Common myeloid progenitor, CD34-positive (primary cell): ENCODE measurements around the gene PIWIL1.

Source experiments
- CTCF ChIA-PET: fragments of 350-600 bp; sonication (Branson Sonifier 250); formaldehyde crosslinking; loops from one replicate; lab custom pipeline; 2021; ENCODE audit warnings: antibody characterized with exemption; lab: Charles Lee
- POLR2A ChIA-PET: fragments of 350-600 bp; sonication (Branson Sonifier 250); formaldehyde crosslinking; loops from one replicate; lab custom pipeline; 2021; ENCODE audit warnings: antibody characterized with exemption; lab: Charles Lee
- DNase-seq, 3 donors: peaks; one replicate each; pipeline versions ENCODE4 v3.0.0 to v3.0.0-alpha.2; 2013
- H3K27ac ChIP-seq, 2 experiments: 1 replicate in 1 of 2; 2 replicates in 1 of 2; pipeline ENCODE4 v1.7.0; 2013; ENCODE audit warnings: inconsistent platforms in 2 of 2, low read length in 2 of 2, mild to moderate bottlenecking in 2 of 2, low read depth in 1 of 2, moderate library complexity in 1 of 2; ENCODE audit not compliant: severe bottlenecking in 2 of 2, insufficient read depth in 1 of 2, poor library complexity in 1 of 2
- H3K27me3 ChIP-seq, 5 experiments: replicated peaks in 2 of 5; 1 replicate in 3 of 5; 2 replicates in 2 of 5; pipeline versions ENCODE4 v1.6.1 to v1.7.0; 2013; ENCODE audit warnings: low read length in 4 of 5, mild to moderate bottlenecking in 2 of 5, moderate library complexity in 2 of 5, inconsistent platforms in 1 of 5; ENCODE audit not compliant: insufficient read depth in 5 of 5, control insufficient read depth in 4 of 5
- H3K36me3 ChIP-seq, 4 experiments: 1 replicate in 2 of 4; 2 replicates in 2 of 4; pipeline versions ENCODE4 v1.6.1 to v1.7.0; 2013; ENCODE audit warnings: low read length in 3 of 4, control low read depth in 1 of 4, mild to moderate bottlenecking in 1 of 4; ENCODE audit not compliant: control insufficient read depth in 4 of 4, insufficient read depth in 4 of 4
- H3K4me1 ChIP-seq, 4 experiments: 1 replicate in 3 of 4; 2 replicates in 1 of 4; pipeline versions ENCODE4 v1.6.1 to v1.7.1; 2013; ENCODE audit warnings: low read length in 3 of 4, mild to moderate bottlenecking in 3 of 4, control low read depth in 1 of 4, inconsistent platforms in 1 of 4, moderate library complexity in 1 of 4; ENCODE audit not compliant: control insufficient read depth in 4 of 4, insufficient read depth in 4 of 4; ENCODE audit errors: control extremely low read depth in 1 of 4
- H3K4me3 ChIP-seq, 7 experiments: 1 replicate in 4 of 7; 2 replicates in 3 of 7; pipeline versions ENCODE4 v1.5.1 to v1.7.0; 2013; ENCODE audit warnings: mild to moderate bottlenecking in 7 of 7, low read length in 6 of 7, moderate library complexity in 6 of 7, inconsistent platforms in 2 of 7, low read depth in 2 of 7, control low read depth in 1 of 7; ENCODE audit not compliant: insufficient read depth in 4 of 7, control insufficient read depth in 1 of 7; ENCODE audit errors: extremely low read depth in 1 of 7
- H3K9me3 ChIP-seq, 5 experiments: 1 replicate in 4 of 5; 2 replicates in 1 of 5; pipeline versions ENCODE4 v1.6.1 to v1.7.1; 2013; ENCODE audit warnings: low read length in 4 of 5, mild to moderate bottlenecking in 2 of 5, inconsistent platforms in 1 of 5, low read depth in 1 of 5, moderate library complexity in 1 of 5; ENCODE audit not compliant: control insufficient read depth in 4 of 5, insufficient read depth in 2 of 5; ENCODE audit errors: control extremely low read depth in 1 of 5
- WGBS: methylation state at CpG from one replicate; pipeline ENCODE4 v1.1.5; 2013; ENCODE audit not compliant: insufficient coverage; 5-methylcytosine and 5-hydroxymethylcytosine counted together

PIWIL1 gene

GRCh38 chr12:130300090-130300489 lies 37.6 kb upstream of the PIWIL1 start:
- H3K9me3 ChIP-seq: peaks cover 0 to 2% (median 0%) of the 10 kb centered on the region in 5 experiments
- no peak overlapping the region for H3K4me3 ChIP-seq
- no peaks in the 10 kb centered on the region for H3K36me3 ChIP-seq
- ChIA-PET POLR2A (no interaction called here), CTCF (no interaction called here)
- no peaks in the 10 kb centered on the region for H3K4me1 ChIP-seq
- H3K27ac ChIP-seq: no peak overlapping the region
- 92% methylated on average over 4 of the region's 4 CpGs for WGBS
- DNase-seq: no peak
- H3K27me3 ChIP-seq: peaks cover 0 to 2% (median 1%) of the 10 kb centered on the region in 5 experiments

DNA sequence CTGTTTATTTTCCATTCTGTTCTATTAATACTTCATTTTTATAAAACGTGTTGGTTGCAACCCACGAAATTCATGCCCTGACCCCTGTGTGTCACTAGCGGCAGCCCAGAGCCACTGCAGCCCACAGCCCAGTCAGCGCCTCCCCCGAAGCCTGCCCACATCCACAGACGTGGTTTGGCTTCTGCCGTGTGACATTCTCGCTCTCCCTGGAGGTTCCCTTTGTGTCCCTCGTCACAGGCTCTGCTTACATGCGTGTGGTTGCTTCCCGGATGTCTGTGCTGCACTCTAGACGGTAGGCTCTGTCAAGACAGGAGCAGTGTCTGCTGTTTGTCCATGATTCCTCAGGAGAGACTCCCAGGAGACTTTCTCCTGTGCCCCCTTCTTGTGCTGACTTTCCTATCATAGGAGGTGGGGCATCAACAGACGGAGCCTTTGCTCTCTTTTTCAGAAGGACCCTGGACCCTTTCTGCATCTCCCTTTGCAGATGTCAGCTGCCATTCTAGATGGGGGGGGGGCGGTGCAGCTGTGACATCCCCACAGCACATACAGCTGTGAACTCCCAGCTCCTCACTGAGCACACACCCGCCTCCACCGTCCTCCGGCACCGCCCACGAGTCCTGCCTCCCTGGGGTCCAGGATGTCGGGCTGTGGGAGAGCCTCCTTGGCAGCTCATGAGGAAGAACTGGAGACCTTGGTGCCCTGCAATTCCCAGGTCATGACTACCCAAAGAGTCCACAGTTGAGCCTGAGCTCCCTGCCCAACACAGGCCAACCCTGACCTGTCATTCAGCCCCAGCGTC lies 36.8 kb upstream of the PIWIL1 start:
- WGBS: 82% methylated on average over 19 of the region's 21 CpGs
- no peaks in the 10 kb centered on the region for H3K36me3 ChIP-seq
- no peaks in the 10 kb centered on the region for H3K4me1 ChIP-seq
- peaks cover 0 to 8% (median 3%) of the 10 kb centered on the region in 5 experiments for H3K27me3 ChIP-seq
- peaks cover 0 to 2% (median 0%) of the 10 kb centered on the region in 5 experiments for H3K9me3 ChIP-seq
- H3K4me3 ChIP-seq: no peak overlapping the region
- CTCF ChIA-PET: no interaction called here
- POLR2A ChIA-PET: no interaction called here
- H3K27ac ChIP-seq: no peak overlapping the region
- no peak for DNase-seq

GRCh38 chr12:130301559-130301958 lies 36.1 kb upstream of the PIWIL1 start:
- DNase-seq: no peak
- 94% methylated on average over 12 of the region's 14 CpGs for WGBS
- Histone ChIP-seq H3K36me3 (no peaks in the 10 kb centered on the region), H3K27me3 (peaks cover 0 to 8% (median 3%) of the 10 kb centered on the region in 5 experiments), H3K9me3 (peaks cover 0 to 2% (median 0%) of the 10 kb centered on the region in 5 experiments), H3K27ac (no peak overlapping the region), H3K4me1 (no peaks in the 10 kb centered on the region), H3K4me3 (no peak overlapping the region)
- ChIA-PET CTCF (no interaction called here), POLR2A (no interaction called here)

DNA sequence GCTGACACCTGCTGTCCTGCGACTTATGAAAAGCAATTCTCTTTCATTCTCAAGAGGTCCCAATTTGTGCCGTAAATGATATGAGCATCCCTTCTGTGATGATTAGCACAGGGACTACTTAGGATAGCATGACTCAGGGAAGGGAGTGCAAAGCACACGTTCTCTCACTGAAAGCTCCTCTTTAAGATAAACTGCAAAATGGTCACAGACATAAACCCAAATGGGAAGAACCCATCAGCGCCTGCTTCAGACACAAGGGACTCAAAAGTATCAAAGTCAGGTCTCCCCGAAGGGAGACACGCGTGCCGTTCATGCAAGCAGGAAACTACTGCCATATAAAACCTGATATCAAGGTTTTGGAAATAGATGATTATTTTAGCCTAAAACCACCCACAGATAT lies 33.9 kb upstream of the PIWIL1 start:
- H3K36me3 ChIP-seq: no peaks in the 10 kb centered on the region
- ChIA-PET CTCF (no interaction called here), POLR2A (no interaction called here)
- H3K4me1 ChIP-seq: no peaks in the 10 kb centered on the region
- peaks cover 0 to 19% (median 3%) of the 10 kb centered on the region in 5 experiments for H3K27me3 ChIP-seq
- WGBS: 87% methylated on average over 4 of the region's 8 CpGs
- no peak overlapping the region for H3K27ac ChIP-seq
- no peak overlapping the region for H3K4me3 ChIP-seq
- DNase-seq: no peak
- no peaks in the 10 kb centered on the region for H3K9me3 ChIP-seq

DNA sequence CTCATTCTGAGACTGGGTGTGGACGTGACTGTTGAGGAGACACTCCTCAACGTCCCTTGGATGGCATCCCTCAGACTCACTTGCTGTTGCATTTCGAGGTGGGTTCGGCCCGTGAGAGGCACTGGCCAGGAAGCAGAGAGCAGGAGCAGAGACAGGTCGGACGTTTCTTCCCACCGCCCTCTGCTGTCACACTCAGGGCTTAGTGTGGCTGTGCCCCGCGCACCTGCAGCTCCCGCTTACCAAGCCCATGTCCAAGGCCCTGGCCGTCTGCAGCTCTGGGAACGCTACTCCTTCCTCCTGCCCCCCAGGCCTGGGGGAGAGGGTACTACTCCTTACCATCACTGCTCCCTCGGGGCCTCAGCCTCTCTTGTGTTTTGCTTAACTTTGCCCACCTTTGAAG lies 29.8 kb upstream of the PIWIL1 start:
- Histone ChIP-seq H3K27me3 (peaks cover 0 to 19% (median 3%) of the 10 kb centered on the region in 5 experiments), H3K36me3 (no peaks in the 10 kb centered on the region), H3K27ac (no peak overlapping the region), H3K9me3 (no peaks in the 10 kb centered on the region), H3K4me3 (no peak overlapping the region), H3K4me1 (no peaks in the 10 kb centered on the region)
- DNase-seq: no peak
- ChIA-PET CTCF (no interaction called here), POLR2A (no interaction called here)
- WGBS: 91% methylated on average over 13 of the region's 14 CpGs

- H3K4me3 ChIP-seq: no peak overlapping the region
- WGBS: 91% methylated on average over 4 of the region's 6 CpGs
- CTCF ChIA-PET: no interaction called here
- no peak overlapping the region for H3K27ac ChIP-seq
- H3K27me3 ChIP-seq: peaks cover 0 to 19% (median 3%) of the 10 kb centered on the region in 5 experiments
- H3K4me1 ChIP-seq: no peaks in the 10 kb centered on the region
- H3K9me3 ChIP-seq: no peaks in the 10 kb centered on the region
- H3K36me3 ChIP-seq: no peaks in the 10 kb centered on the region
- no peak for DNase-seq
- POLR2A ChIA-PET: no interaction called here
Observed at GRCh38 chr12:130308393-130308792, 29.3 kb upstream of the PIWIL1 start.

- CTCF ChIA-PET: interaction anchor here (1.2 to 1.3 kb wide), 2 partner anchors 21 to 35 kb away, joined by 3 to 5 read pairs; no protein-coding TSS in a partner anchor
- Histone ChIP-seq H3K27me3 (peaks cover 0 to under 1% (median 0%) of the 10 kb centered on the region in 5 experiments), H3K27ac (no peak overlapping the region), H3K4me1 (no peaks in the 10 kb centered on the region), H3K9me3 (no peaks in the 10 kb centered on the region), H3K4me3 (no peak overlapping the region), H3K36me3 (no peaks in the 10 kb centered on the region)
- POLR2A ChIA-PET: no interaction called here
- DNase-seq: no peak
- WGBS: 58% methylated on average over 3 of the region's 3 CpGs
Observed at GRCh38 chr12:130316251-130316650, 21.4 kb upstream of the PIWIL1 start.
